GM18907 (cell line): ENCODE measurements around the gene NRXN3.
"Not testable (repeated sequence)": the region's sequence is repeated elsewhere in the genome, so short reads cannot be mapped to it uniquely, and the experiment has no call there.

ENCODE experiments used
- ATAC-seq: cut with Tn5 transposase; IDR thresholded peaks from one replicate; pipeline ENCODE4 v1.9.1; 2021; ENCODE audit warnings: mild to moderate bottlenecking, moderate library complexity; ENCODE audit not compliant: unreplicated experiment

NRXN3 gene

GRCh38 chr14:78469947-78470346 is 299.8 kb downstream of the NRXN3 start:
- ATAC-seq = no peak

GRCh38 chr14:78479127-78479780 is 309.1 kb downstream of the NRXN3 start:
- no peak for ATAC-seq

GRCh38 chr14:78484028-78484427 is 313.9 kb downstream of the NRXN3 start:
- ATAC-seq = no peak

DNA sequence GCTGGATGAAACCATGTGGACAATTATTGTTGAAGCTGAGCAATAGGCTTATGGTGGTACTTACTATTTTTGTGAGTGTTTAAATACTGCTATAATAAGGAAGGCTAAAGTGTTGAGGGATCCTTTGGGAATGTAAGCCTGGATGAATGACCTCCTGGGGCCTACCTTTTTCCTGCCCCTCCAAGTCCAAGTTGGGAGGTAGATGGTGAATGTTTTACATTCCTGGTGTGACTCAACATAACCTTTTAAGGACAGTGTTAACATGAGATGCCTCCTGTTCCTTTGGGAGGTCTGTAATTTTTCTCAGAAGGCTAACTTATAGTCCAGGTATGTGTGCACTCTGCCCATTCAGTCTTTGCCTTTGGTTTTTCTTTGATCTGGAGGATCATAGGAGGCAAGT is 315.9 kb downstream of the NRXN3 start:
- no peak for ATAC-seq

DNA sequence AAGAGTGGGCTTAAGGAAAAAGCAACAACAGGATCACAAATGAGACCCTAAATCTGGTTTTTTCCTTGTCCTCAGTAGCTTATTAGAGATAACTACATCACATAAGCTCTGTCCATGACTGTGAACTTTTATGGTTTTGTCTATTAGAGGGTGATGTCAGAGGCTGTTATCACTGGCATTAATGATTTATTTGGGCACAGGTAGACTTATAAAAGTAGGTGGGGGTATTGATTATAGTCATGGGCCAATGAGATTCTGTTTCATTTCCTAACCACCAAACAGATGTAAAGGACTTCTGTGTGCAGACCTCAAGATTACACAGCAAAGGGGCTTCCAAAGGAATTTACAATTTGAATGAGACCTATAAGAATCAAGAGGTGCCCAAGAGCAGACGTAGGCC is 316.4 kb downstream of the NRXN3 start:
- ATAC-seq = no peak

DNA sequence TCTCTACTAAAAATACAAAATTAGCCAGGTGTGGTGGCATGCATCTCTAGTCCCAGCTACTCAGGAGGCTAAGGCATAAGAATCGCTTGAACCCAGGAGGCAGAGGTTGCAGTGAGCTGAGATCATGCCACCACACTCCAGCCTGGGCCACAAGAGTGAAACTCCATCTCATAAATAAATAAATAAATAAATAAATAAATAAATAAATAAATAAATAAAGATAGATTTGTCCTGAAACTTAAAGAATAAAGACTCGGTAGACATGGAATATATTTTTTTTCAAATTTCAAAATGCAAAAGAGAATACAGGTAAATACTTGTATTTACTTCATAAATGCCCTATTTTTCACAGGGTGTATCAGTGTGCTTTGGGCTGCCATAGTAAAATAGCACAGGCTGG is 317.4 kb downstream of the NRXN3 start:
- ATAC-seq = not testable (repeated sequence)

DNA sequence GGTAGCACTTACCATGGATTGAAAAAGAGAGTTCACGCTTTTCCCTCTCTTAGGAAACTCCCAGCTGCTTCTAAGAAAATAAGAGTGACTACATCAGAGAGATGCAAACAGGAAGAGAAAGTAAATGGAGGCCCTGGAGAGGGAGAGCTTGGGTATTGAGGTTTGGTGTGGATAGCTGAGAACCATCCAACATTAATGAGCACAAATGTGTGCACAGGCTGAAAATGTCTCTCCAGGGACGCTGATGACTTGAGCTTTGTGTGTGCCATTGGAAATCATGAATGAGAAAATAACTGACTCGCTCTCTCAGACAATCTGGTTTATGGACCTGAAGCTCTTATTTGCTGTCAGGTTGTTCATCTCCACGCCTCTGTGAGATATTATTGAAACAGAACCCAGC is 318.8 kb downstream of the NRXN3 start:
- ATAC-seq = no peak

DNA sequence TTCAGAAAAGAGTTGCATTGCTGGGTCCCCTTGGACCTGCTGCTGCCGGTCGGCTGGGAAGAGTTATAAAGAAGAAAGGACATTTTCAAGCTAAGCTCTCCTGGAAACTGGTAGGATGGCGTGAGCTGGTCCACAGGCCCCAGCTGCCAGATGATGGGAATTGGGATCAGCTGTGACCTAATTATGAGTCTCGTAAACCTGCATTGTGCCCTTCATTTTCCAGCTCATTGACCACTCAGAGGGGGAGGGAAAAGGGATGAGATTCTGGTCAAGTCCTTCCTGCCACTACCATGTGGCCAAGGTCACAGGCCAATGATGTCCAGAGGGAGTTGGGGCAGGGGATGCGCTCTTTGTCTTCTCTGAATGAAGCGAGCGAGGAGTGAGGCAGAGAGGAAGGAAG is 320.9 kb downstream of the NRXN3 start:
- ATAC-seq = no peak

DNA sequence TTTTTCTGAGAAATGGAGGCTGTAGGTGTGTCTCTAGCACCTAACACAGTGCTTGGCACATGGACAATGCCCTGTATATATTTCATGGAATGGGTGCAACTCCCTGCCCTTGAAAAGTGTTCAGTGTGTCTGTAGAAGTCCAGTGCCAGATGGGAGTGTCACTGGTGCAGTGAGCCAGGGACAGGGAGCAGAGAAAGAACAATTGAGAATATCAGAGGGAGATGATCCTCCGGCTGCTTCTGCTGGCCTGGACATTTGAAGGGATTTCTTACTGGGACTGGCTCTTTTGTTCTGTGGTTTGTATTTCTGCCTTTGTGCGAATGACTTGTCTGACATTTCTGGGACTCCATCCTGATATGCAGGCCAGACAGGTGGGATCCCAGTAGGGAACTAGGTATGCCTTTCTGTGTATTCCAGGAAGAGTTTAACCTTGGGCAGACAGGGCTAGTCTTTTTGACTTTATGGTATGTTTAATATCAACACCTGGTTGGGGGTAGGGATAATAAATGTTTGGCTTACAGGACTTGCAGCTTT is 328.0 kb downstream of the NRXN3 start:
- ATAC-seq = no peak

- ATAC-seq = no peak
Observed at GRCh38 chr14:78501909-78502308, 331.7 kb downstream of the NRXN3 start.

- ATAC-seq = no peak
Observed at GRCh38 chr14:78508023-78508422, 337.9 kb downstream of the NRXN3 start.

DNA sequence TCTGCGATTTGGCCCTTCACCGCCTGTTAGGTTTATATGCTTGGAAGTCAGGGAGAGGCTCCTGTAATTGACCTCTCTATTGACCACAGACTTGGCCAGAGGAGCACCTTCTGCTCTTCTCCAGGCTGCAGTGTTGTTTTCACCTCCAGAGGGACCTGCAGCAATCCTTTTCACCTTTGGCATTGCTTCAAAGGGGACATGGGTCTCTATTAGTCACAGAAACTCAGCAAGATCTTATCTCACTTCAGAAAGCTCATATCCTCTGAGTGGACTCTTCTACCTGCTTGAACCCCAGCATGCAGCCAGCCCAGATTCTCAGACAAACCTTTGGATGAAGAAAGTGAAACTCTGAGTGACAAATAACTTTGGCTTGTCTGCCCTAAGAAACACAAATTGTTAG is 339.3 kb downstream of the NRXN3 start:
- ATAC-seq = no peak

- ATAC-seq = no peak
Observed at GRCh38 chr14:78512021-78512420, 341.8 kb downstream of the NRXN3 start.

GRCh38 chr14:78519863-78520262 is 349.7 kb downstream of the NRXN3 start:
- ATAC-seq = no peak

DNA sequence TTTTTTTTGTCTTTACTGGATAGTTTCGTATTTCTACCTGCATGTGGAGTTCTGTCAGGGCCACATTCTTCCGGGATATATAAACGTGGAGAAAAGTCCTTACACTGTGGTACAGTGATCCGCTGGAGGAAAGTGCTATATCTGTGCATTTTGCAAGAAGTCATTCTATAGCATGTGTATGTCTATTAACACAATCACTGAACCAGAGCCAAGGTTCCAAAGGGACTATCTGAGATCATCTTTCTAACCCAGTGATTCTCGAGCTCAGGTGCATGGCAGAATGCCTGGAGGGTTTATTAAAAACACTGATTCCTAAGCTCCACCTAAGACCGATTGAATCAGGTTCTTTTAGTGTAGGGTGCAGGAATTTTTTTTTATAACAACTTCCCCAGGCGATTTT is 354.0 kb downstream of the NRXN3 start:
- no peak for ATAC-seq

DNA sequence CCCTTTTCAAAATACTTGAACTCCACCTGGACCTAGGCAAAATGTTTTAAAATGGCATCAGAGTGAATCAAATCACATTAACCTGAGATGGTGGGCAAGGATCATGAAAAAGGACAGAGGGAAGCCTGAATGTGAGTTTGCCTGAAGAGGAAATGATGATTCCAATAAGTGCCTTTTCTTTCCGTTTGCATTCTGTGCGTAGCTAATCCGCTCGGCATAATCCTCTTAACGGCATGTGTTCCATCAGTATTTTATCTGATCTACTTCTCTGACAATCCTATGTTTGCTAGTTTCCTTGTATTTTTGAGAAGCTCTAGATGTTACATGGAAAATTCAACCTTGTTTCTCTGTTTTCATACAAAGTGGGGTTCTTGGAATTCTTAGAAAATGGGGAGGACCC is 354.6 kb downstream of the NRXN3 start:
- ATAC-seq = no peak

- ATAC-seq = no peak
Observed at GRCh38 chr14:78530078-78530477, 359.9 kb downstream of the NRXN3 start.

- no peak for ATAC-seq
Observed at GRCh38 chr14:78534141-78534540, 364.0 kb downstream of the NRXN3 start.

- ATAC-seq = no peak
Observed at GRCh38 chr14:78535041-78535440, 364.9 kb downstream of the NRXN3 start.

DNA sequence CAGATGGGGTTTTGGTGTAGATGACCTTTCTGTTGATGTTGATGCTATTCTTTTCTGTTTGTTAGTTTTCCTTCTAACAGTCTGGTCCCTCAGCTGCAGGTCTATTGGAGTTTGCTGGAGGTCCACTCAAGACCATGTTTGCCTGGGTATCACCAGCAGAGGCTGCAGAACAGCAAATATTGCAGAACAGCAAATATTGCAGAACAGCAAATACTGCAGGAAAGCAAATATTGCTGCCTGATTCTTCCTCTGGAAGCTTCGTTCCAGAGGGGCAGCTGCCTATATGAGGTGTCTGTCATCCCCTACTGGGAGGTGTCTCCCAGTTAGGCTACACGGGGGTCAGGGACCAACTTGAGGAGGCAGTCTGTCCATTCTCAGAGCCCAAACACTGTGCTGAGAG is 371.6 kb downstream of the NRXN3 start:
- ATAC-seq = not testable (repeated sequence)

- no peak for ATAC-seq
Observed at GRCh38 chr14:78543433-78543832, 373.3 kb downstream of the NRXN3 start.

DNA sequence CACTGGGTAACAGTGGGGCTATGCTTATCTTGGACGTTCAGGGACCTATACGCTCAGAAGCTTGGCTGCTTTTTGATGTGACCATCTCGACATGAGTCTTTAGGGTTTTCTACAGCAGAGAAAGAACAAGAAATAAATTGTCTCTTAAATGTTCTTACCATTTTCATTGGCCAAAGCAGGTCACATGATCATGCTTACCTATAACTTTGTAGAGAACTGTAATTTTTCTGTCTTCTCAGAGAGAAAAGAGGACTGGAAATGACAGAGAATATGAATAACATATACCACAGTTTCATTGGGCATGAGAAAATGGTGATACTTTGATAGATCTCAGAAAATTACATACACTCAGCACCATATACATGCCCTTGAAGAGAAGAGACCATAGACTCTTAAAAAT is 390.9 kb downstream of the NRXN3 start:
- no peak for ATAC-seq
